Effector memory CD8-positive, alpha-beta T cell (primary cell): ENCODE data around the gene UBXN11.
A peak's percentile ranks its signal among the peaks of the same experiment; 100 is the strongest.

ENCODE experiments used
- ATAC-seq: fragments of 150-1000 bp; cut with Tn5 transposase; replicated peaks from 2 replicates; pipeline ENCODE4 v1.10.0; 2021; ENCODE audit warnings: mild to moderate bottlenecking, moderate library complexity
- DNase-seq, 3 experiments: peaks; one replicate each; pipeline ENCODE4 v3.0.0; 2021
- H3K27ac Mint-ChIP-seq, 2 donors: one replicate each; pipeline ENCODE4 v1.8.0; 2022; ENCODE audit warnings: mild to moderate bottlenecking in 2 of 2, mixed read lengths in 2 of 2, moderate library complexity in 2 of 2
- H3K27me3 Mint-ChIP-seq, 2 donors: one replicate each; pipeline ENCODE4 v1.8.0; 2022; ENCODE audit warnings: mixed read lengths in 2 of 2
- H3K36me3 Mint-ChIP-seq: one replicate; pipeline ENCODE4 v1.8.0; 2022; ENCODE audit warnings: mild to moderate bottlenecking, moderate library complexity, mixed read lengths; ENCODE audit not compliant: insufficient read depth
- H3K4me1 Mint-ChIP-seq, 2 donors: one replicate each; pipeline ENCODE4 v1.8.0; 2022; ENCODE audit warnings: low read depth in 2 of 2, mixed read lengths in 2 of 2
- H3K4me3 Mint-ChIP-seq, 2 donors: one replicate each; pipeline ENCODE4 v1.8.0; 2022; ENCODE audit warnings: mild to moderate bottlenecking in 2 of 2, mixed read lengths in 2 of 2, moderate library complexity in 2 of 2
- H3K9me3 Mint-ChIP-seq, 2 donors: one replicate each; pipeline ENCODE4 v1.8.0; 2022; ENCODE audit warnings: mixed read lengths in 2 of 2

The UBXN11 gene

DNA sequence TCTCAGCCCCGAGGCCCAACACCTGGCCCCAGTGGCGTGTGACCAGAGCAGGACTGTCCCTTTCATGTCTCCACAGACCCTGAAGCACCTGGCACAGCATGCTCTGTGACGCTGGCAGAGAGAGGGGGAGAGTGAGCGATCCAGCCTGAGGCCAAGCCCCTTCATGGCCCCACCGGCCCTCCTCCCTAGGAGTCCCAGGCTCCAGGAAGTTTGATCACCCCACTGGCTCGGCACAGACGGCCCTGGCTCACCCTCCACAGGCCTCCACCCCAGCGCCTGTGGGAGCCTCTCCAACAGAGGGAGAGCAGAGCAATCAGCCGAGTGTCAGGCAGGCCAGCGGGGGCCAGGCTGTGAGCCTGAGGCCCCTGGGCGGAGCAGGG is 15.6 kb downstream of the UBXN11 start:
- peak overlapping the region; percentile 91 to 96 for H3K27ac Mint-ChIP-seq
- ATAC-seq = no peak
- H3K36me3 Mint-ChIP-seq = peaks cover 18% of the 10 kb centered on the region
- no peaks in the 10 kb centered on the region for H3K27me3 Mint-ChIP-seq
- no peaks in the 10 kb centered on the region for H3K9me3 Mint-ChIP-seq
- H3K4me3 Mint-ChIP-seq = peak overlapping the region; percentile 81 to 96
- H3K4me1 Mint-ChIP-seq = peaks cover 51 to 65% of the 10 kb centered on the region in 2 donors
- DNase-seq = no peak

DNA sequence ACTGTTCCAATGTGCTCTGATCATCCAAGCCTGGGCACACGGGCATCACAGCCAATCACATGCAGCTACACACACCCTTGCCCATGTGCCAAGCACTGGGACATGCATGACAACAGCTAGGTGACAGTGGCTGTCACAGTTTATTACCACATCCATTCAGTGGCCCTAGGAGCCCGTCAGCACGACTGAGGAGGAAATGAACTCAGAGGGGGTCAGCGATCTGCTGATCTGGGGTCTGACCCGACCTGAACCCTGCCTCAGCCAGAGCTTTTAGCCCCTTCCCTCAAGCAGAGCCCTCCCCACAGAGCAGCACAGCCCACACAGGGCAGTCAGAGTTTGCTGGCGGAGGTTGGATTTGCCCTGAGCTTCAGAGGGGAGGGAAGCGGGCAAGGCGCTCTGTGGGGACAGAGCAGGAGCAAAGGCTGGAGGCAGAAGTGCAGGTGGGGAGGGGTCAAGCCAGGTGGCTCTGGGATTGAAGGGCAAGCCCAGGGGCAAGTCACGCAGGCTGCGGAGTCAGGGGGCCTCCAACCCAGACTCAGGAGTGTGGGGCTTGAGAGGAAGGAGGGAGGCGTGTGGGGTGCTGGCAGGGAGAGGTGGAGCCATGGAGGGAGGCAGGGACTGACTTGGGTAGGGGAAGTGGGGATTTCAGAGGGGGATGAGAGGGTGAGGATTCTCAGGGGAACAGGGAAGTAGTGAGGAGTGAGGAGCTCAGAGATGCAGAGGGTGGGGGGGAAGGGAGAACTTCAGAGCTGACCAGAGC is 16.1 kb downstream of the UBXN11 start:
- H3K36me3 Mint-ChIP-seq = peaks cover 18% of the 10 kb centered on the region
- DNase-seq = peak in 1 of 3 experiments; percentile 27
- ATAC-seq = peak; percentile 40
- H3K4me3 Mint-ChIP-seq = peak overlapping the region; percentile 81 to 96
- H3K27me3 Mint-ChIP-seq = no peaks in the 10 kb centered on the region
- H3K27ac Mint-ChIP-seq = peak overlapping the region; percentile 91 to 96
- peaks cover 55 to 64% of the 10 kb centered on the region in 2 donors for H3K4me1 Mint-ChIP-seq
- H3K9me3 Mint-ChIP-seq = no peaks in the 10 kb centered on the region

DNA sequence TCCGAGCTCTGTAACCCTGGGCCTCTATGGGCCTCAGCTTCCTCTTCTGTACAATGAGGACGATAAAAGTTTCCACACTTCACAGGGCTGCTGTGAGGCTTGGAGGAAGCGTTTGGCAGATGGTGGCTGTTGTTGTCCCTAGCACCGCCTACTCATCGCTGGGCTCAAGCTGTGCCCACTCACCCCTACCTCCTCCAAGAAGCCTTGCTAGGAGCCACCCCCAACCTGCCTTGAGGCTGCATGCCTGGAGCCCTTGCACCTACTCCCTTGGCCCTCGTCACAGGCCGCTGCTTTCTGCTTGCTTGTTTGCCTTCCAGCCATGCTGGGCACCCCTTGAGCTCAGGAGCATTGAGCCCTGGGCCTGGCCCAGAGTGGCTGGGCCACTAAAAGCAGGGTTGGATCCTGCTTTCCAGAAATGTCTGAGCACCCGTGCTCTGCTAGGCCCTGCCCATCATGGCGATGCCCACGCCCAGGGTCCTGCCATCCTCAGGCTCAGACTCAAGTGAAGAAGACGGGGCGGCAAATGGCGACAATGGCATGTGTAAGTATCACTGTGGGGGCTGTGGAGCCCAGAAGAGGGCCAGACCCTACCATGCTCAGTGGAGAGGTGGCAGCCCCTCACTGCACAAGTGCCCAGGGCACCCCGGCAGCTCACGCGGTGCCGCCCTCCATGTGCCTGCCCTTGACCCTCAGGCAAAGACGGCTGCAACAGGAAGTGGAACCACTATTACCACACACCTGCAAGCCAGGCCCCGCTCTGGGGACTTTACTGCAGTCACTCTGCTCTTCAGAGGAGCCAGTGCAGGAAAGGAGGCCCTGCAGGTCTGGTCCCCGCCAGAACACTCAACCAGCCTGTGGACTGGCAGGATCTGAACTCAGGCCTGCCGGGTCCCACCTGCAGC is 17.0 kb downstream of the UBXN11 start:
- peaks cover 20% of the 10 kb centered on the region for H3K36me3 Mint-ChIP-seq
- H3K4me1 Mint-ChIP-seq = peaks cover 64 to 73% of the 10 kb centered on the region in 2 donors
- H3K4me3 Mint-ChIP-seq = peak overlapping the region; percentile 81 to 96
- no peaks in the 10 kb centered on the region for H3K27me3 Mint-ChIP-seq
- DNase-seq = peak in 1 of 3 experiments; percentile 23
- H3K9me3 Mint-ChIP-seq = no peaks in the 10 kb centered on the region
- peak overlapping the region; percentile 91 to 96 for H3K27ac Mint-ChIP-seq
- peak; percentile 12 for ATAC-seq

DNA sequence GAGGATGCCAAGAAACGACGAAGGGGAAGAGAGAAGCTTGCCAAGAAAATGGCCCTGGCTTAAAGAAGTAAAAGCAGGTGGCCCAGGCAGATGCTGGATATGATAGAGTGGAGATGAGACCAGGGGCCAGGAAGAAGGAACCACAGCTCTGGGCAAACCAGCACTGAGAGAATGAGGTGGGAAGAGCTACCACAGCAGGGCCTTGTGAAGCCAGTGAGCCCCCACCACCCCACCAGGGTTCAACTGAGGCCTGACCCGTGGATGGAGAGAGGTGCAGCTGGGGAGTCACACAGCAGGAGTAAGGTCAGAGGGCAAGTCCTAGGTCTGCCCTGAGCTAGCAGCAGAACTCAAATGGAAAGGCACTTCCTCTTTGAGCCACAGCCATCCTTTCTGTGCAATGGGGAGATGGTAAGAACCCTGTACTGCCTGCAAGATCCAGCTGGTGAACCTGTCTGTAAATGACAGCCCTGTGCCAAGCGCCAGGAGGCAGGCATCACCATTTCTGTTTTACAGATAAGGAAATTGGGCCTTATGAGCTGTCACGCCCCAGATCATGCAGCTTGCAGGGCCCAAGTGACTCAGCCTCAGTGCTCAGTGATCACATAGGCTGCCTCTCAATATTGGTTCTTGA is 18.0 kb downstream of the UBXN11 start:
- no peak for ATAC-seq
- DNase-seq = no peak

DNA sequence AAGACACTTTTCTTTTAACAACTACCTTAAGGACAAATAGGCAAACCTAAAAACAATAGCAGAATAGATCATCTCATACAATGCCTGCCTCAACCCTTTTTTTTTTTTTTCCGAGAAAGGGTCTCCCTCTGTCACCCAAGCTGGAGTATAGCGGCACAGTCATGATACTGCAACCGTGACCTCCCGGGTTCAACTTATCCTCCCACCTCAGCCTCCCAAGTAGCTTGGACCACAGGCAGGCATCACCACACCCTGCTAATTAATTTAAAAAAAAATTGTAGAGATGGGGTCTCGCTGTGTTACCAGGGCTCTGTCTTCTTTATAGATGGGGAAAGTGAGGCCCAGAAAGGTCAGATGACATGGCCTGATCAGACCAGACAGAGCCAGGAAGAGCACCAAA is 18.6 kb downstream of the UBXN11 start:
- peaks cover 78 to 88% of the 10 kb centered on the region in 2 donors for H3K4me1 Mint-ChIP-seq
- ATAC-seq (no peak), DNase-seq (no peak)
- H3K9me3 Mint-ChIP-seq = no peaks in the 10 kb centered on the region
- peaks cover 26% of the 10 kb centered on the region for H3K36me3 Mint-ChIP-seq
- H3K27me3 Mint-ChIP-seq = no peaks in the 10 kb centered on the region
- peak overlapping the region; percentile 91 to 96 for H3K27ac Mint-ChIP-seq
- peak overlapping the region; percentile 81 to 96 for H3K4me3 Mint-ChIP-seq

More for the DNA sequence above, 18.0 kb downstream of the UBXN11 start:
- Mint-ChIP-seq H3K4me1 (peaks cover 72 to 82% of the 10 kb centered on the region in 2 donors), H3K27me3 (no peaks in the 10 kb centered on the region), H3K27ac (peak overlapping the region; percentile 91 to 96), H3K4me3 (peak overlapping the region; percentile 81 to 96), H3K9me3 (no peaks in the 10 kb centered on the region), H3K36me3 (peaks cover 21% of the 10 kb centered on the region)

DNA sequence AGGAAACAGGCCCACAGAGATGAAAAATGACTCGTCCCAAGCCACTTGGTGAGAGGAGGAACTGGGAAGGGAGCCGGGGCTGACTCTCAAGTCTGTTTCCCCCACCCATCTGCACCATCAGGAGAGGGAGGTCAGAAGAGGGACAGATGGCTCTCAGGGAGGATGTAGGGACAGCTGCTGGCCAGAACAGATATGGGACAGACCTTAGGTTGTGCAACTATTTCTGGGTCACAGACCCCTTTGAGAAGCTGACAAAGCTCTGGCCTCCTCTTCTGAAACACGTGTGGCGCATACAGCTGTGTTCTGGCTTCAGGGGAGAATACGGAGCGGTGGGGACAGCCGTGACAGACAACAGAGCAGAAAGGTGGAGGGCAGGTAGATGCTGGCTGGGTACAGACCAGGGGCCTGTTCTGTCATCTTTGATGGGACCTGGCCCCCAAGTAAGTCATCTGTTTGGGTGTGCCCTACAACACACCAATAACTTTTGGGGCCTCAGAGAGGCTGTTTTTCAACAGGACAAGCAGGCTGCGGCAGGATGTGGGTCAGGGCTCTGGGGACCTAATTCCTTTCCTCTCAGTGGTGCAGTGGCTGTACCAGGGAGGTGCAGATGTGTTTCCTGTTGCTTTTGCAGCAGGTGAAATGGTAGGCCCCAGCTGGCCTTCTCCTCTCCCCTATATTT is 19.3 kb downstream of the UBXN11 start:
- Mint-ChIP-seq H3K27me3 (no peaks in the 10 kb centered on the region), H3K4me1 (peaks cover 84 to 89% of the 10 kb centered on the region in 2 donors), H3K27ac (peak overlapping the region; percentile 91 to 96), H3K4me3 (peak overlapping the region; percentile 81 to 96), H3K9me3 (no peaks in the 10 kb centered on the region), H3K36me3 (peaks cover 26% of the 10 kb centered on the region)
- DNase-seq (peak; percentile 63 to 66 (median 64)), ATAC-seq (peak; percentile 57)

DNA sequence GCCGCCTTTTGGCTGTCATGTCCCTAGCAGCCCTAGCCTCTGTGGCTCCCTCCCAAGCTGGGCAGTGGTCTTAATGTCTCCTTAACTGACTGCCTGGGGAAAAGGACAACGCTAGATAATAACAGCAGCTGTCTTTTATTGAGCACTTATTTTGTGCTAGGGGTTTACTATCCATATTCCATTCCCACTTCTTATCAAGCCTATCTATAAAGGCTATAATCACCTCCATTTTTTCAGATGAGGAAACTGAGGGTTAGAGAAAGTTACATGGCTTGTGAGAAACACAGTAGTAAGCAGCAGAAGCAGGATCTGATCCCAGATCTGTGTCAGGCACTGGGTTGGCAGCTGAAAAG is 20.4 kb downstream of the UBXN11 start:
- ATAC-seq = no peak
- Mint-ChIP-seq H3K9me3 (no peaks in the 10 kb centered on the region), H3K36me3 (peaks cover 33% of the 10 kb centered on the region), H3K4me1 (peaks cover 83 to 90% of the 10 kb centered on the region in 2 donors), H3K4me3 (peak overlapping the region; percentile 81 to 96), H3K27me3 (no peaks in the 10 kb centered on the region), H3K27ac (peak overlapping the region; percentile 91 to 94)
- no peak for DNase-seq

DNA sequence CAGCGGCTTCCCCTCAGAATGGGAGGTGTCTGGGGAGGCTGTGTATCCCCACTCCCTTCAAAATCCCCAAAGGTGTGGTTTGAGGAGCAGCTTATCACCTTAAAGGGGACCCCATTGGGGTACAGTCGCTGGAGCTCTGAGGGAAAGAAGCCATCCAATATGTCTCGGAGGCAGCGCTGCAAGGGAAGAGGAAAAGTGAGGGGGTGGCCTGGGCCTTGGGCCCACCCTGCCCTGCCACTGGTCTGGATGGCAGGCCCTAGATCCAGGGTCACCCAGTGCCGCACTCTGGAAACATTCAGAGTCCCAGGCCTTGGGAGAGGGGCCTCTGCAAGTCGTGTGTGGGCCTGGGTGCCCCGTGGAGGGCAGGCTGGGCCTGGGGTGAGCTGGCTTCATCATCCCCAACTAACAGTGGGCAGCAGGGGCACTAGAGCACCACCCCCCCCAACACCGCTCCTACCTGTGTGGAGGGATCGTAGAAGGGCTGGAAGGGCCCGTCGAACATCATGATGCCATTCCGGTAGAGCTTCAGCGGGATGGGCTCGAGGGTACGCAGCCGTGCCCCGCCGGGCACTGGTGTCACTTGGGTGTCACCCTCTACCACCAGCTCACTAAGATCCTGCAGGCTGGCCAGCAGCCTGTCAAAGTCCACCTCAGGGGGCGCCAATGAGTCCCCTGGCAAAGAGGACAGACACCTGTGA is 20.9 kb downstream of the UBXN11 start:
- no peak for ATAC-seq
- peak overlapping the region; percentile 90 to 96 for H3K4me3 Mint-ChIP-seq
- H3K27me3 Mint-ChIP-seq = no peaks in the 10 kb centered on the region
- H3K4me1 Mint-ChIP-seq = peaks cover 82 to 89% of the 10 kb centered on the region in 2 donors
- no peaks in the 10 kb centered on the region for H3K9me3 Mint-ChIP-seq
- H3K36me3 Mint-ChIP-seq = peaks cover 38% of the 10 kb centered on the region
- peak overlapping the region; percentile 94 to 95 for H3K27ac Mint-ChIP-seq
- DNase-seq = no peak

DNA sequence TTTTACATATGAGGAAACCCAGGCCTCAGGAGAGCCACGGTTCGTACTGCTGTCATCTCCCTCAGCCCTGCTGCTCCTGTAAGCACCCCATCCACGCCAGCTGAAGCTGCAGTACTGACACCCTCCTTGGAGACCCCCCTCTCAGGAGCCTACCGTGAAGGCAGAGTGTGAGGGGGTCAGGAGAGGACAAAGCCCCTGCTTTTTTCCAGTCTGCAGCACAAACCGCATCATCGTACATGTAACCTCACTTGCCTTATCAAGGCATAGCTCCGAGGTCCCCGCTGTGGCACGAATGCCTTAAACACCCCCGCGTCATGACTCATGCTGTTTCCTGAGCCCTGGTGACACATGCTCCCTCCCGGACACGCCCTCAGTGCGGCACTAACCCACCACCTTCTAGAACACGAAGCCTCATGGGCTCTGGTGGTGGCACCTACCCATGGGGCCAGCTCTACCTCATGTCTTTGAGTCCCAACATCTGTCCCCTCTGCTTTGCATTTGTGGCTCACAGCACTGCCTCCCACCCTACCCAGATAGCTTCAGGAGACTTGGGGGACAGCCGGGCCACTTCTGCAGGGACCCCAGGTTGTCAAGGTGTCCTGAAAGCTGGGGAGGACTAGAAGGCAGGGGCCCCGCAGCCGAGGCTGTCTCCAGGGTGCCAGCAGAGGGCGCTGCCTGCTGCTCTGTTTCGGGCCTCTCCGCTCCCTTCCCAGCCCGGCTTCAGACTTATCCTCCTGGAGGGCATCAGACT is 21.7 kb downstream of the UBXN11 start:
- Mint-ChIP-seq H3K9me3 (no peaks in the 10 kb centered on the region), H3K27ac (peak overlapping the region; percentile 94 to 95), H3K4me3 (peak overlapping the region; percentile 90 to 96), H3K27me3 (no peaks in the 10 kb centered on the region), H3K36me3 (peaks cover 45% of the 10 kb centered on the region), H3K4me1 (peaks cover 77 to 84% of the 10 kb centered on the region in 2 donors)
- ATAC-seq (peak; percentile 77), DNase-seq (peak; percentile 83 to 91 (median 86))

DNA sequence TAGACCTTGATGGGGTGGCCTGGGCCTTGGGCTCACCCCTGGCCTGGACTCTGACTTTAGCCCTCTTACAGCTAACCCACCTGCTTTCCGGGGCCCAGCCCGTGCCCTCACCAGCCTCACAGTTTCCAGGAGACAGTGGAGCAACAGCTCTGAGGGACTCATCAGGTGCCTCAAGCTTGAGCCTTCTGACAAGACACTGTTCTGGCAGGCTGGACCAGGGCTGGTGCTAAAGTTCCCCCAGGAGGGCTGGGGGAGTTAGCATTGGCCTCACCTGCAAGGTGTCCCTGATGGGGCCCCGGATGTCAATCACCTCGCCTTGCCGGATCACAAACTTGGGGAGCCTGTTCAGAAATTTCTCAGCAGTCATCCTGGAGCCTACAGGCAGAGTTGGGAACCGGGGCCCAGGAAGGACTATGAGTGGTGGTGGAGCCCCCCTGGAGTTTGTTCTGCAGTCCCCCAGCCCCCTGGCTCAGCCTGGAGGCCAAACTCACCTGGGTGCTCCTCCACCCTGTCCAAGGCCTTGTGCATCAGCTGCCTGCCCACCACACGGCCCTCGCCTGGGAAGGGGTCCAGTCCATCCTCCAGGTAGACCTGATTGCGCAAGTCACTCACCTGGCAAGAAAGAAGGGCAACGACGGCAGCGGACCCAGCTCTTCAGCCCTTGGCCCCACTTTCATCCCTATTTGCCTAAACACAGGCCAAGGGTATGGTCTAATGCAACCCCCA is 22.4 kb downstream of the UBXN11 start:
- H3K27me3 Mint-ChIP-seq = no peaks in the 10 kb centered on the region
- H3K4me1 Mint-ChIP-seq = peaks cover 77 to 83% of the 10 kb centered on the region in 2 donors
- no peak for DNase-seq
- ATAC-seq = no peak
- peak overlapping the region; percentile 94 to 96 for H3K27ac Mint-ChIP-seq
- H3K36me3 Mint-ChIP-seq = peaks cover 43% of the 10 kb centered on the region
- peak overlapping the region; percentile 90 to 96 for H3K4me3 Mint-ChIP-seq
- no peaks in the 10 kb centered on the region for H3K9me3 Mint-ChIP-seq

DNA sequence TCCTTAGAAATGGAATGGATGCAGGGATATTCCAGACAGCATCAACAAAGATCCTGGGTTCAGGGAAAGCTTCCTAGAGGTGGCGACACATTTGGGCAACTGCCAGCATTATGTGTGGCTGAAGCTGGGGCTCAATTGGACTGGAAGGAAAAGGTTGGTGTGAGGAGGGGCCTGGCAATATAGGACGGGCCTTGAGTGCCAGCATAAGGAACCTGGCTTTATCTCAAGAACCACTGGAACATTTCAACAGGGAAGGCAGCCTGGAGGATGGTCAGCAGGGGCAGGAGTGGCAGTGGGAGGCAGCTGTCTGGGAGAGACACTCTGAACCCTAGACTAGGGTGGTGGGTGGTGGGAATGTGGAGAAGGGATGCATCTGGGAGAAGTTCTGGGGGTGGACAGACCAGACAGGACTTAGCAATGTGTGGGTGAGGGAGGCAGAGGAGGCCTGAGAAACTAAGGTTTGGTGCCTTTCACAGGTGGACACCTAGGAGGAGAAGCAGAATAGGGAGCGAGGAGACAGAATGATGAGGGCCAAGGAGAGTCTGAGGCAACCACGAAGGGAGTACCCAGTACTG is 23.1 kb downstream of the UBXN11 start:
- peaks cover 41% of the 10 kb centered on the region for H3K36me3 Mint-ChIP-seq
- peaks cover 81 to 83% of the 10 kb centered on the region in 2 donors for H3K4me1 Mint-ChIP-seq
- H3K9me3 Mint-ChIP-seq = no peaks in the 10 kb centered on the region
- DNase-seq (no peak), ATAC-seq (no peak)
- no peaks in the 10 kb centered on the region for H3K27me3 Mint-ChIP-seq
- peak overlapping the region; percentile 90 to 96 for H3K4me3 Mint-ChIP-seq
- H3K27ac Mint-ChIP-seq = peak overlapping the region; percentile 94 to 96
